OCI-LY7 (cell line): ENCODE data around the gene FLCN.

Experiments
- EZH2phosphoT487 ChIP-seq: fragments of 200-600 bp; sonication (generic); IDR thresholded peaks from 2 replicates; pipeline ENCODE4 v1.6.1; 2018; ENCODE audit warnings: low read depth, borderline replicate concordance, mild to moderate bottlenecking, mixed run types, antibody characterized with exemption, low read length, moderate library complexity, mixed read lengths
- TF ChIP-seq, protein P1 (sequence below): fragments of 200-600 bp; sonication (generic); conservative IDR thresholded peaks from 2 replicates; pipeline ENCODE4 v1.5.1; 2014; ENCODE audit warnings: mild to moderate bottlenecking, antibody characterized with exemption, low read length, moderate library complexity, mixed read lengths

DNA sequence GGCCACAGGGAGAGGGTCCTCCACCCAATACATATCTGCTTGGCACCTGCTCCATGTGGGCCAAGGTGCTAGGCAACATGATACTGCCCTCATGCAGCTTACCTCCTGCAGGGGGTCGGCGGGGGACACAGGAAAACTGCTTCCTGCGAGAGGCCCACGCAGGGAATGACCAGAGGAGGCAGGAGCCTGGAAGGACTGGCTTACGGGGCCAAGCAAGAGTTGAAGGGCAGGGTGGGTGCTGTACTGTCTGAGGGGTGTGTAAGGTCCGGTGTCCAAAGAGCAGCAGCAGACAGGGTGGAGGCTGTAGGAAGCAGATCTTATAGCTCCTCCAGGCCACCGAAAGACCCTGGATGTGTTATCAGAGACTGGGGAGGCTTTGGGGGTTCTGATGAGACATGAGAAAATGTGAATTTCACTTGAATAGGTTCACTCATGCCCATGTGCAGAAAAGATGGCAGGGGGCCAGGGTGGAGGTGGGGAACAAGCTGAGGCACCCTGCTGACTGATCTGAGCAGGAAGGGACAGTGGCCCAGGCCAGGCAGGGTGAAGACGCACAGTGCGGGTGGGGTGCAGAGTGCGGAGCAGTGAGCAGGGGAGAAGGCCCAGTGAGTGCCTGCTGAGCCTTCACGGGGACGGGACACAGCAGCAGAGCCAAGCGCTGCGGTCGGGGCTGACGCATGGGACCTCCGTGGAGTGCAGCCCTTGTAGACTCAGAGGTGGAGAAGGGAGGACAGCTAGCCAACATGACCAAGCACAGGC, 8.3 kb downstream of the FLCN start:
- TF ChIP-seq, protein P1, sequence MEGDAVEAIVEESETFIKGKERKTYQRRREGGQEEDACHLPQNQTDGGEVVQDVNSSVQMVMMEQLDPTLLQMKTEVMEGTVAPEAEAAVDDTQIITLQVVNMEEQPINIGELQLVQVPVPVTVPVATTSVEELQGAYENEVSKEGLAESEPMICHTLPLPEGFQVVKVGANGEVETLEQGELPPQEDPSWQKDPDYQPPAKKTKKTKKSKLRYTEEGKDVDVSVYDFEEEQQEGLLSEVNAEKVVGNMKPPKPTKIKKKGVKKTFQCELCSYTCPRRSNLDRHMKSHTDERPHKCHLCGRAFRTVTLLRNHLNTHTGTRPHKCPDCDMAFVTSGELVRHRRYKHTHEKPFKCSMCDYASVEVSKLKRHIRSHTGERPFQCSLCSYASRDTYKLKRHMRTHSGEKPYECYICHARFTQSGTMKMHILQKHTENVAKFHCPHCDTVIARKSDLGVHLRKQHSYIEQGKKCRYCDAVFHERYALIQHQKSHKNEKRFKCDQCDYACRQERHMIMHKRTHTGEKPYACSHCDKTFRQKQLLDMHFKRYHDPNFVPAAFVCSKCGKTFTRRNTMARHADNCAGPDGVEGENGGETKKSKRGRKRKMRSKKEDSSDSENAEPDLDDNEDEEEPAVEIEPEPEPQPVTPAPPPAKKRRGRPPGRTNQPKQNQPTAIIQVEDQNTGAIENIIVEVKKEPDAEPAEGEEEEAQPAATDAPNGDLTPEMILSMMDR, result no peak
- no peak for TF ChIP-seq EZH2phosphoT487
